ES-I3 (cell line): ENCODE data around the gene VPS9D1.
"Not testable (repeated sequence)": the region's sequence is repeated elsewhere in the genome, so short reads cannot be mapped to it uniquely, and the experiment has no call there.

Experiments
- H3K36me3 ChIP-seq: 2 replicates; pipeline ENCODE4 v1.6.1; 2013; ENCODE audit warnings: mild to moderate bottlenecking, low read length, control low read depth, moderate library complexity; ENCODE audit not compliant: insufficient read depth
- H3K4me1 ChIP-seq: 2 replicates; pipeline ENCODE4 v1.6.1; 2013; ENCODE audit warnings: mild to moderate bottlenecking, control low read depth, low read length; ENCODE audit not compliant: insufficient read depth
- H3K9ac ChIP-seq: 2 replicates; pipeline ENCODE4 v1.6.1; 2013; ENCODE audit warnings: low read depth, mild to moderate bottlenecking, low read length, moderate library complexity
- H3K9me3 ChIP-seq: 2 replicates; pipeline ENCODE4 v1.6.1; 2013; ENCODE audit warnings: mild to moderate bottlenecking, low read length, moderate library complexity; ENCODE audit not compliant: control insufficient read depth, insufficient read depth

The VPS9D1 gene

GRCh38 chr16:89709166-89709565, 11.5 kb downstream of the VPS9D1 start:
- H3K9ac ChIP-seq, result no peak overlapping the region
- peaks cover 14% of the 10 kb centered on the region for H3K4me1 ChIP-seq
- no peaks in the 10 kb centered on the region for H3K9me3 ChIP-seq

DNA sequence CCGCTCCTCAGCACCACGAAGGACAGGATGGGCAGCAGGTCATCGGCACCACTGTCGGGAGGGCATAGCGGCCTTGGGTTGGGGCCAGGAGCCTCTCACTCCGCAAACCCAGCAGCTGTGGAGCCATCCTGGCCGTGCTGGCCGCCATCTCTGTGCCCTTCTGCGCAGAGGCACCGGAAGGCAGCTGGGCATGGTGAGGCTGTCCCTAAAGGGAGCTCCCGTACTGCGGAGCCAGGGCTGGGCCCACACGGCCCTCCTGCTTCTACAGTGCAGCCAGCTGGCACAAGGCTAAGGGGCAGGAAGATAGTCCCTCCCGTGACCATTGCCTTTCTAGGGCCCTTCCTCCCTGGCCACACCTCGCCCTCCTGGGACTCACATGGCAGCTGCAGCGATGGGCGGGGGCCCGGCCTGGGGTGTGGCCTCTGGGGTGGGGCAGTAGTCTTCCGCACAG, 12.2 kb downstream of the VPS9D1 start:
- Histone ChIP-seq H3K9me3 (no peaks in the 10 kb centered on the region), H3K9ac (no peak overlapping the region), H3K36me3 (no peaks in the 10 kb centered on the region), H3K4me1 (peaks cover 14% of the 10 kb centered on the region)

More at GRCh38 chr16:89709166-89709565, 11.5 kb downstream of the VPS9D1 start:
- no peaks in the 10 kb centered on the region for H3K36me3 ChIP-seq

DNA sequence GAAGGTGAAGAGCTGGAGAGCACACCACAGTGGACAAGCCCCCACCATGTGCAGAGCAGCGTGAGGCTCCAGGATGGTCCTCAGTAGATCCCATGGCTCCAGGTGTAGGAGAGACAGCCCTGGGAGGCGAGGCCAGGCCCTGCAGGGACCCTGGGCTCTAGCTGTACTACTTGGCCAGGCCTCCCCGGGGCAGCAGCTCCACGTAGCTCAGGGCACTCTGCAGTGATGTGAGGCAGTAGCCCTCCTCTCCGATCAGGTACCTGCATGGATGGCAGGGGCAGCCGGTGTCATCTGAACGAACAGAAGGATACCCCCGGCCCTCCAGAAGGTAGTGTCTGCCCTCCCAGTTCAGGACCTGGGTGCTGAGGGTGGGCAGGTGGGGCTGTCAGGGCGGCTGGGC, 13.0 kb downstream of the VPS9D1 start:
- H3K9me3 ChIP-seq, result no peaks in the 10 kb centered on the region
- H3K4me1 ChIP-seq, result peaks cover 14% of the 10 kb centered on the region
- H3K36me3 ChIP-seq, result no peaks in the 10 kb centered on the region
- no peak overlapping the region for H3K9ac ChIP-seq

GRCh38 chr16:89706518-89707260, 14.0 kb downstream of the VPS9D1 start:
- Histone ChIP-seq H3K9me3 (no peaks in the 10 kb centered on the region), H3K9ac (no peak overlapping the region)

GRCh38 chr16:89705006-89705405, 15.7 kb downstream of the VPS9D1 start:
- Histone ChIP-seq H3K9me3 (no peaks in the 10 kb centered on the region), H3K4me1 (peaks cover 11% of the 10 kb centered on the region), H3K36me3 (no peaks in the 10 kb centered on the region), H3K9ac (no peak overlapping the region)

More at GRCh38 chr16:89706518-89707260, 14.0 kb downstream of the VPS9D1 start:
- H3K36me3 ChIP-seq, result no peaks in the 10 kb centered on the region
- H3K4me1 ChIP-seq, result peaks cover 14% of the 10 kb centered on the region

- Histone ChIP-seq H3K36me3 (no peaks in the 10 kb centered on the region), H3K4me1 (peaks cover 4% of the 10 kb centered on the region), H3K9ac (no peak overlapping the region), H3K9me3 (no peaks in the 10 kb centered on the region)
Observed at GRCh38 chr16:89704281-89704680, 16.4 kb downstream of the VPS9D1 start.

DNA sequence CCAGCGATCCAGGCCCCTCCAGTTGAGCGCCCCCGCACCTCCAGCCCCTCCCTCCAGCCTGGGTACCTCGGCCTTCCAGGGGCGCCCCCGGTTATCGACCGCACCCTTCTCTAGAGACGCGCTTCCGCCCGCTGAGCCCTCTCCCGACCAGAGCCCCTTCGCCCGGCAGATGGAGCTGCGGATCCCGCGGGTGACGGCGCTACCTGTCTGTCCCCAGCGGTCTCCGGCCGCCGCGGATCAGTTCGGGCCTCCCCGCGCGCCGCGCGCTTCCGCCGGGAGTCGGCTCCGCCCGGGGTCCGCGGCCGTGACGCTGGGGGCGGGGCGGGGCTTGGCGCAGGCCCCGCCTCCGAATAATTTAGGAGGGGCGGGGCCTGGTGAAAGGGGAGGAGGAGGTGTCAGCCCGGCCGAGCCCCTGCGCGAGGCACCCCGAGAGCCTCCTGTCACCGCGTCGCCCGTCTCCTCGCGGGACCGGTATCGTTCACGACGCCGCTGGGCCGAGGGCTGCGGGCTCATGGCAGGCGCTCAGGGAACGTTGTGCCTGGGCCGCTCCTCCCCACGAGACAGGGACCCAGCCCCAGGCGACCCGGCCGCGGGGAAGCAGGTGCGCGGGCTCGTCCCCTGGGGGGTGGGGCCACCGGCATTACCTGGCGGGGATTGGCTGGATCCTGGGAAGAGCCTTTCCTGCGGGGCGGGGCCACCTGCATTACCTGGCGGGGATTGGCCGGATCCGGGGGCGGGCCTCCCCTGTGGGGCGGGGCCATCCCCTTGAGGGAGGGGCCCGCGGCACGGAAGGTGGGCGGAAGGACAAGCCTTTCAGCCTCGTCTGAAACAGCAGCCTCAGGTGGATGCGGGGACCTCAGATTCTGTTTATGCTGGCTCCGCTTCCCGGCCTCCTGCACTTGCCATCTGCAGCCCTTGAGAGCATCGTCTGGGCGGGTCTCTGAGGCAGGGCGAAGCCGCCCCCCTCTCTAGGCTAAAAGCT, 19.0 kb downstream of the VPS9D1 start, which contains the start of gene SPATA2L:
SPATA2L (minus strand) TSS at position 281 of the 982 bp plus-strand sequence. CDS start 473 bp downstream, outside the sequence.
- H3K9ac ChIP-seq, result peak within 1 kb of the TSS; percentile 54
- no peaks in the 10 kb centered on the region; the same call in 1 of the 2 replicates for H3K4me1 ChIP-seq
- H3K9me3 ChIP-seq, result no peaks in the 10 kb centered on the region
- H3K36me3 ChIP-seq, result no peaks in the 10 kb centered on the region

GRCh38 chr16:89700649-89701424, 19.9 kb downstream of the VPS9D1 start:
- H3K9ac ChIP-seq, result peak overlapping the region; percentile 54
- no peaks in the 10 kb centered on the region for H3K36me3 ChIP-seq
- no peaks in the 10 kb centered on the region for H3K9me3 ChIP-seq
- H3K4me1 ChIP-seq, result no peaks in the 10 kb centered on the region; the same call in 1 of the 2 replicates

DNA sequence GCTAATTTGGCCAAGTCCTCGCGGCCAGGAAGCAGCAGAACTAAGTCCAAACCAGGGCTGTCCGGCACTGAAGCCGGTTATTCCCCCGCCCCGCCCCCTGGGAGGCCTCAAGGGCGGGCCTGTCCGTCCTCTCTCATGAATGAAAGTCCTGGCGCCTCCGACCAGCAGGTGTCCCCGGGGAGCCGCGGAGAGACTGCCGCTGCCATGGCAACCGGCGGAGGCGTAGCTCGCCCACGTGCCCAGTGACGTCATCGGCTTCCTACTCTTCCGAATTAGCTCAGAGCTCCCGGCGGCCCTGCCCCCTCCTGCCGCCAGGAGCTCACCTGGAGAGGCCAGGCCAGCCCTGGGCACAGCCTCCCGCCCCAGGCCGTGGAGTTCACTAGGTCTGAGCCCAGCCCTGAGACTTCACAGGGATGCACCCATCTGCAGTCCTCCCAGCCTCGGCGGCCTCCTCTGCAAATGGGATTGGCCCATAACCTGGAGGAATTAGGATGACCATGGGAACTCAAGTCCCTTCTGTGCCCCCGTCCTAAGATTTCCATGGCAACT, 20.5 kb downstream of the VPS9D1 start:
- Histone ChIP-seq H3K9me3 (no peaks in the 10 kb centered on the region), H3K9ac (peak overlapping the region; percentile 54), H3K4me1 (no peaks in the 10 kb centered on the region; the same call in 1 of the 2 replicates), H3K36me3 (no peaks in the 10 kb centered on the region)

GRCh38 chr16:89699629-89700099, 21.0 kb downstream of the VPS9D1 start:
- peak overlapping the region; percentile 54; the same call in 1 of the 2 replicates for H3K9ac ChIP-seq
- H3K9me3 ChIP-seq, H3K4me1 ChIP-seq, H3K36me3 ChIP-seq: not testable (repeated sequence)

DNA sequence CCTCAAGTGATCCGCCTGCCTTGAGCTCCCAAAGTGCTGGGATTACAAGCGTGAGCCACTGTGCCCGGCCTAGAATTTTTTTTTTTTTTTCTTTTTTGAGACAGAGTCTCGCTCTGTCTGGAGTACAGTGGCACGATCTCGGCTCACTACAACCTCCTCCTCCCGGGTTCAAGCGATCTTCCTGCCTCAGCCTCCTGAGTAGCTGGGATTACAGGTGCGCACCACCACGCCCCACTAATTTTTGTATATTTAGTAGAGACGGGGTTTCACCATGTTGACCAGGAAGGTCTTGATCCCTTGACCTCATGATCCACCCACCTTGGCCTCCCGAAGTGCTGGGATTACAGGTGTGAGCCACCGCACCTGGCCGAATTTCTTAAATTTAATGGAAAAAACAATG, 22.0 kb downstream of the VPS9D1 start:
- not testable (repeated sequence) for H3K4me1 ChIP-seq, H3K36me3 ChIP-seq, H3K9me3 ChIP-seq, H3K9ac ChIP-seq

DNA sequence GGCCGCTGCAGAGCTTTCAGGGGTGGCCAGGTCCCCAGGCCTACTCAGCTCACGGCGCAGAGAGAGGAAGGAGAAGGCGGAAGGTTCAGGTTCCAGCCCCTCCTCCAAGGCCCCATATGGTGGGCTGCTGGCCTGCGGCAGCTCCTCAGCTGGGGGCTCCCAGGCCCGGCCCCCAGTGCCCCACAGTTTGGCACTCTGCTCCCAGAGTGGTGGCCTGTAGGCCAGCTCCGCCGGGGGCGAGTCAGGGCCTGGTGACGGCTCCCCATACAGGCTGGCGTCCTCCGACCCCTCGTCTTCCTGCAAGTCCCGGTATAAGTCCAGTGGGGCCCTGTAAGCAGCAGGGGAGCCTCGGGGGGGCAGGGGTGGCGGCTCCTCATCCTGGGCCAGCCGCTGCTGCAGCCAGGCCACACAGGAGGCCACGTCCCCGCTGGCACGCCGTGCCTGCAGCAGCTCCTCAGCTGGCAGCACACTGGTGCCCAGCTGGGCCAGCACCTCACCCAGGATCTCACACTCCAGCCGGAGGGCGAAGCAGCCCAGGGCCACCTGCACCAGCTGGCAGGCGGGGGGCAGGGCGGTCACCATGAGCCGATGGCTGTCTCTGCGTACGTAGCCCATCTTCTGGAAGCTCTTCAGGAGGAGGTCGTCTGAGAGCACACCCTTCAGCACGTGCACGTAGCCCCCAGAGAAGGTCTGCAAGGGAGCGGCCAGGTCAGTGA, 22.9 kb downstream of the VPS9D1 start:
- no peak overlapping the region for H3K9ac ChIP-seq
- no peaks in the 10 kb centered on the region; the same call in 1 of the 2 replicates for H3K4me1 ChIP-seq
- H3K36me3 ChIP-seq, result no peaks in the 10 kb centered on the region
- H3K9me3 ChIP-seq, result no peaks in the 10 kb centered on the region

GRCh38 chr16:89697161-89697615, 23.5 kb downstream of the VPS9D1 start:
- Histone ChIP-seq H3K36me3 (no peaks in the 10 kb centered on the region), H3K4me1 (no peaks in the 10 kb centered on the region; the same call in 1 of the 2 replicates), H3K9ac (no peak overlapping the region), H3K9me3 (no peaks in the 10 kb centered on the region)
